Omental fat pad (tissue), 4 donors: ENCODE data around the gene SLC35A2. TPM values are rescaled to one million over a fixed set of nuclear protein-coding genes. Genes with fewer than 3 reads are reported as not detected.

ENCODE experiments used
- ATAC-seq: fragments of 150-250 bp; one replicate; pipeline ENCODE4 v1.9.1; 2016; ENCODE audit warnings: mild to moderate bottlenecking, moderate library complexity; ENCODE audit not compliant: low FRiP score
- DNase-seq: peaks from one replicate; pipeline ENCODE4 v3.0.0-alpha.2; 2019; ENCODE audit warnings: low spot score
- total RNA-seq, 4 donors: library from RNA; depleted of rRNA; stranded (reverse); fragments of >200 nt; gene quantifications; one replicate each; pipeline ENCODE4 v1.1.0, GENCODE V29; 2016
- TF ChIP-seq, protein P1 (sequence below), 3 donors: fragments of 450-650 bp; IDR thresholded peaks; one replicate each; pipeline ENCODE4 v1.5.1; 2016 to 2017; ENCODE audit warnings: antibody characterized with exemption in 3 of 3, mild to moderate bottlenecking in 3 of 3, moderate library complexity in 2 of 3

The SLC35A2 gene
- total RNA-seq, 4 donors from 2014 or later, result 10.2 to 22.0 (median 17.2) TPM

DNA sequence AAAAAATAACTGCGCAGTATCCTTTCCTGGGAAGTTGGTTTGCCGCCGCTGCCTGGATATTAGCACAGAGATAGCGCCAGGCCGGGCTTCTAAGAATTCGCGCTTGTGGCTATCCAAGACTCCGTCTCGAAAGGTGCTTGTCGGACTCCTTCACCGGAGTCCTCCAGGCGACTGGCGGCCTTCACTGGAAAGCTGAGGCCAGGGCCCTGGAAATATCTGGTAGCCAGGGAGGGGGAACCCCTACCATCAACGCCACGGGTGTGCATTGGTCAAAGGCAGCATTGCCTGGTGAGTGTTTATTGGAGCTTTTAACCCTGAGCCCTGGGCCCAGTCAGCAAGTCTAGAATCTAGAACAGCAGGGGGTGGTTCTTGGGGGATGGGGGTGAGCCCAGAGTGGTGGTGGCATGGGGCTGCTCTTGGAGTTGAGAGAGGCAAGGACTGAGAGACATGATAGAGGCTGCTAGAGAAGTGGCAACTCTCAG lies 8.0 kb upstream of the SLC35A2 start:
- TF ChIP-seq, protein P1, sequence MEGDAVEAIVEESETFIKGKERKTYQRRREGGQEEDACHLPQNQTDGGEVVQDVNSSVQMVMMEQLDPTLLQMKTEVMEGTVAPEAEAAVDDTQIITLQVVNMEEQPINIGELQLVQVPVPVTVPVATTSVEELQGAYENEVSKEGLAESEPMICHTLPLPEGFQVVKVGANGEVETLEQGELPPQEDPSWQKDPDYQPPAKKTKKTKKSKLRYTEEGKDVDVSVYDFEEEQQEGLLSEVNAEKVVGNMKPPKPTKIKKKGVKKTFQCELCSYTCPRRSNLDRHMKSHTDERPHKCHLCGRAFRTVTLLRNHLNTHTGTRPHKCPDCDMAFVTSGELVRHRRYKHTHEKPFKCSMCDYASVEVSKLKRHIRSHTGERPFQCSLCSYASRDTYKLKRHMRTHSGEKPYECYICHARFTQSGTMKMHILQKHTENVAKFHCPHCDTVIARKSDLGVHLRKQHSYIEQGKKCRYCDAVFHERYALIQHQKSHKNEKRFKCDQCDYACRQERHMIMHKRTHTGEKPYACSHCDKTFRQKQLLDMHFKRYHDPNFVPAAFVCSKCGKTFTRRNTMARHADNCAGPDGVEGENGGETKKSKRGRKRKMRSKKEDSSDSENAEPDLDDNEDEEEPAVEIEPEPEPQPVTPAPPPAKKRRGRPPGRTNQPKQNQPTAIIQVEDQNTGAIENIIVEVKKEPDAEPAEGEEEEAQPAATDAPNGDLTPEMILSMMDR (IDR thresholded peaks at IDR 0.05), result no peak
- ATAC-seq, result no peak
- DNase-seq, result no peak

DNA sequence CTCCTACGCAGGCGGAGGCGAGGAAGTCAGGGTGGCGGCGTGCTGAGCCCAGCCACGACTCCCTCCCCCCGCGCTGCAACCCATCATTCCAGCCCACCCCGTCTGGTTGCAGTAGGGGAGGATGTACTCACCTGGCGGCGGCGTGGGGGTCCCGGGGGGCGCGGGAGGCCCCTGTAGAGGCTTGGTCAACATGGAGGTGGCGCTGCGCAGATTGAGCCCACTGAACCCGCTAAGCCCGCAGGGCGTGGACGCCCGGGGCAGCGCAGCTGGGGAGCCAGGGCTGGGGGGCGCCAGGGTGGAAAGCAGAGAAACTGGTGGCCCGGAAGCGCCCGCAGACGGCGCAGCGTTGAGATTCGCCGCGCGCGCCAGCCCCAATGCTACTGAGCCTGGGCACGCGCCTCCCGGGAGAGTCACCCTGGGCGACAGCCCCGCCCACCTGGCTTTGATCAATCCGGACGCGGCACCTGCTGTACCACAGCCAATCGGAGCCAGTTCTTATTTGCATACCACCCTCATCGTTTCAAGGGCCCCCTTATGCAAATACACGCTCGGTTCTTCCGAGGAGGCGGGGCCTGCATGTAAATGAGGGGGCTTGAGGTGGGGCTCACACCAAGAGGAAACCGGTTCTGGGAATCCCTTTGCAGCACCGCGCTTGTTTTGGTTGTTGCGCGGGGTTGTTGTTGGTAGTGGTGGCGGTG lies 7.3 kb upstream of the SLC35A2 start, which contains the start of gene PIM2:
TSS of gene PIM2 (minus strand) at position 382 of the 698 bp plus-strand sequence. CDS start at position 192, 190 bp downstream.
- ATAC-seq (peak; percentile 81), DNase-seq (peak; percentile 46)
- TF ChIP-seq, protein P1 (IDR thresholded peaks at IDR 0.05), result no peak

DNA sequence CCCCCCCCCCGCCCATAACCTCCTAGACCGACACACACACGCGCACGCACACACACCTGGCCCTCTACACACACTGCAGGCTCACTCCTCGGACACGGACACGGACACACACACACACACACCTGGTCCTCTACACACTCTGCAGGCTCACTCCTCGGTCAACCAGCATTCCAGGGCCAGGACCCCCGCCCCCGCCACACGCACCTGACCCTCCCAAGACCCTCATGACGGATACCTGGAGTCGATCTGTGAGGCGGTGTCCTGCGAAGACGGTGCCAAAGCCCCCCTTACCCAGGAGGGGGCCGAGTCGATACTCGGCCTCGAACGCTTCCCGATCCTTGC lies 6.8 kb upstream of the SLC35A2 start:
- ATAC-seq (no peak), DNase-seq (no peak)
- TF ChIP-seq, protein P1 (IDR thresholded peaks at IDR 0.05), result no peak

DNA sequence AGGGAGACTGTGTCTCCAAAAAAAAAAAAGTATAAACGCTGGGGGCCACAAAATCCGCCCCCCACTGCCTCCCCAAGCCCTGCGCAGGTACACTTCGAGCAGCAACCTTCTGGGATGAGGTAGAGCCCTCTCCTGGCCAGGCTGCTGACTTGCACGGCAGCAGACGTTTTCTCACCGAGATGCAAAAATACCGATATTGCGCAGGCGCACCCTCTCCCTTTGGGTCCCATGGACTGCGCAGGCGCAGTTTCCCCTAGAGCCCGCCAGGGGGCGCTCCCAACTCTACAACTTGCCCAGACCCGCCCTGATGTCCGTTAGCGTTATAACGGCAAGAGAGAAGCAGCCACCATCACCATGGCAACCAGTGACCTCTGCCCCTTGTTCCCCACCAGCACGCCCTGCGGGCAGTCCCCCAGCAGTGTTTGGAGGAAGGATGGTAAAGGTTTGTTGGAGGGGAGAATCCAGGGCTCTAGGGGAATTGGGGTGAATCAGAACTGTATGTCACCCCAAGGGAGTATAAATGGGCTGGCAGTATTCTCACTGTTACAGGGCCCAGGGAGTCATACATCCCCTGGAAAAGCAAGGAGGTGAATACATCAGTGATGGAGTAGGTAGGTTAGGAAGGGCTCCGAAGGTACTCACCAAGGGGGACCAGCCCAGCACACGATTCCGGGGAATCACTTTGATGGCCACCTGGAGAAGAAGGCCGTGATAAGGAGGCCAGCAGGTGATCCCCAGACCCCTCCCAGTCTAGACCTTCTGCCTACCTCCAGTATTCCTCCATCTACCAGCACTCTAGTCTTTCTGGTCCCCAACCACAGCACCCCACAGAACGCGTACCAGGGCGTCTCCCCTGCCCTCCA lies 5.9 kb upstream of the SLC35A2 start:
- ATAC-seq (peak; percentile 81), DNase-seq (peak; percentile 87)
- TF ChIP-seq, protein P1 (IDR thresholded peaks at IDR 0.05), result peak in 1 of 3 donors; percentile 29

DNA sequence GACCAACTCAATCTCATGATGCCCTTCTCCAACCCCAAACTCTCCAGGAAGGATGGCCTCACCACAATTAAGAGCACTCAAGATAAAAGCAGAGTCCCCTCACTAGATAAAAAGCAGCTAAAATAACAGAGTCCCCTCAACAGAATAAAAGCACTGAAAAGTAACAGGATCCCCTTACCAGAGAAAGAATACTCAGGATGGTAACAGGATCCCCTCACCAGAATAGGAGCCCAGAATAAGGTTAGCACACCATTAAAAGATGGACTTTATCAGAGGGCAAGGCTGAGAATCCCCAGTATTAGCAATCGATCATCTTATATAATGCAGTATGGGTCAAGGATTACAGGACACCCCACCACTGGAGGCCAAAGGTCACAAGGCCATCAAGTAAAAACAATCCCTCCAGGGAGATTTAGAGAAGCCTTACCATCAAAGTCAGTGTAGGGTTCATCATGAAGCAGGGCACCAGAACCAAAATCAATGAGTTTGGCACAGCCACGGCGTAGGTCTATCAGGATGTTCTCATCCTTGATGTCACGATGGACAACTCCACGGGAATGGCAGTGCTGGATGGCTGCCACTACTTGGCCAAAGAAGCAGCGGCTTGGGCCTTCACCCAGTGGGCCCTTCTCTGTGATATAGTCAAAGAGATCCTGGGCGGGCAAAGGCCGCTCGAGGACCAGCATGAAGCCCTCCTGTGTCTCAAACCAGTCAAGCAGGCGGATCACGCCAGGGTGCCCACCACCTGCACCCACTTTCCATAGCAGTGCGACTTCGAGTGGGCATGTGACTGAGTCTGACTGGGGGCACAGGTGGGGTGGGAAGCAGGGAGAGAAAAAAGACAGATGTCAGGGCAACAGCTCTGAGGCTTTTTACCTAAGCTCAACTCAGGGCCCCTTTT lies 3.4 kb upstream of the SLC35A2 start:
- TF ChIP-seq, protein P1 (IDR thresholded peaks at IDR 0.05), result no peak
- ATAC-seq (no peak), DNase-seq (no peak)

DNA sequence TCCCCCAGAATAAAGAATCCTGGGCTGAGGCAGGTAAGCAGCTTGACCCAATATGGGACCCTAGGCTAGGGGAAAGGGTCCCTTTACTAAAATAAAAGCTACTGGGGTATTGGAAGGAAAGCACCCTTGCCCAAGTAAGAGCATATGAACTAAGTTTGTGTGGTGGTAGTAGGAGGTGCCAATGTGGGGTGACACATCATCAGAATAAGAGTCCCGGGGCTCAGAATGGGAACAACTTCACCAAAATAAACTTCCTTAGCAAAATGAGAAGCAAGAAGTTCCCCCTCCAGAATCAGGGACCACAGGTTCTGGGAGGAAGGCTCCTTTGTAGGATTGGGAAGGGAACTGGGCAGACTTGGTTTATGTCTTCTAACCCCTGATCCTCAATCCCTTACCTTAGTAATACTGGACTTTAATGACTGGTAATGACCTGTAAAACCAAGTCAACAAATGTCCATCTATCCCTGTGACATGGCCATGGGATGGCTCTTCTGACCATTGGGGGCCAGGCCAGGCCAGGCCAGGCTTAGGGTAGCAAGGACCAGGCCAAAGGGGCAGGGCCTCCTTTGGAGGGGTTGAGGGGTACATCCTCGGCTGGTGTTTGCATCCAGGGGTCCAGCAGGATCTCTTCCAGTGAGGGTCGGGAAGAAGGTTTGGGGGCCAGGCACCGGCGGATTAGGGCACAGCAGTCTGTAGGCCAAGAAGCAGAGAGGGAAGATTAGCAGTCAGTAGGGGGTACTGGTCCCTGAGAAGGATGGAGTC lies 2.3 kb upstream of the SLC35A2 start:
- TF ChIP-seq, protein P1 (IDR thresholded peaks at IDR 0.05), result no peak
- no peak for DNase-seq
- no peak for ATAC-seq
